Liver (tissue), 9 donors: Measurements from ENCODE around the gene NALF2. TPM values are rescaled to one million over a fixed set of nuclear protein-coding genes. Genes with fewer than 3 reads are reported as not detected.

Experiments used
- DNase-seq: peaks from one replicate; pipeline ENCODE4 v3.0.0-alpha.2; 2017; ENCODE audit warnings: low spot score
- H3K27ac ChIP-seq, 2 donors: one replicate each; pipeline ENCODE4 v1.7.0; 2013; ENCODE audit warnings: inconsistent platforms in 2 of 2, low read length in 2 of 2, control low read depth in 1 of 2, low read depth in 1 of 2, mild to moderate bottlenecking in 1 of 2
- H3K27me3 ChIP-seq, 4 donors: one replicate each; pipeline versions ENCODE4 v1.6.1 to v1.7.0; 2013; ENCODE audit warnings: low read length in 3 of 4, inconsistent platforms in 1 of 4, mild to moderate bottlenecking in 1 of 4, moderate library complexity in 1 of 4; ENCODE audit not compliant: control insufficient read depth in 4 of 4, insufficient read depth in 4 of 4
- H3K36me3 ChIP-seq, 4 donors: one replicate each; pipeline versions ENCODE4 v1.6.1 to v1.7.0; 2013; ENCODE audit warnings: low read length in 3 of 4, mild to moderate bottlenecking in 3 of 4, low read depth in 1 of 4, moderate library complexity in 1 of 4; ENCODE audit not compliant: control insufficient read depth in 4 of 4, insufficient read depth in 3 of 4
- H3K4me1 ChIP-seq, 4 donors: one replicate each; pipeline versions ENCODE4 v1.6.1 to v1.7.0; 2013; ENCODE audit warnings: low read length in 3 of 4, mild to moderate bottlenecking in 3 of 4, moderate library complexity in 1 of 4; ENCODE audit not compliant: control insufficient read depth in 4 of 4, insufficient read depth in 4 of 4
- H3K4me3 ChIP-seq, 3 donors: one replicate each; pipeline versions ENCODE4 v1.6.1 to v1.7.0; 2013; ENCODE audit warnings: low read length in 3 of 3, control low read depth in 1 of 3, low read depth in 1 of 3, mild to moderate bottlenecking in 1 of 3
- H3K9ac ChIP-seq, 2 donors: one replicate each; pipeline ENCODE4 v1.7.0; 2013; ENCODE audit warnings: low read length in 2 of 2, mild to moderate bottlenecking in 2 of 2, moderate library complexity in 2 of 2, control low read depth in 1 of 2, low read depth in 1 of 2
- H3K9me3 ChIP-seq, 4 donors: one replicate each; pipeline versions ENCODE4 v1.6.1 to v1.7.0; 2013; ENCODE audit warnings: low read length in 3 of 4; ENCODE audit not compliant: control insufficient read depth in 4 of 4
- CTCF ChIP-seq: fragments of 150-350 bp; IDR thresholded peaks from 2 replicates; pipeline ENCODE4 v1.5.1; 2017; ENCODE audit warnings: improper control_type of control experiment, low read depth, low read length; ENCODE audit not compliant: missing input control
- EGR1 ChIP-seq, 2 donors: IDR thresholded peaks; 2 replicates each; pipeline ENCODE4 v1.6.1; 2016 to 2018; ENCODE audit warnings: antibody characterized with exemption in 2 of 2, low read depth in 2 of 2
- FOXA1 ChIP-seq: IDR thresholded peaks from 2 replicates; pipeline ENCODE4 v1.6.1; 2016; ENCODE audit warnings: antibody characterized with exemption
- FOXA2 ChIP-seq: IDR thresholded peaks from 2 replicates; pipeline ENCODE4 v1.6.1; 2016; ENCODE audit warnings: antibody characterized with exemption
- GABPA ChIP-seq, 2 donors: IDR thresholded peaks in 1 of 2; conservative IDR thresholded peaks in 1 of 2; 2 replicates each; pipeline ENCODE4 v1.6.1; 2016; ENCODE audit warnings: antibody characterized with exemption in 2 of 2, mild to moderate bottlenecking in 1 of 2, moderate library complexity in 1 of 2
- HNF4A ChIP-seq, 2 donors: conservative IDR thresholded peaks; 2 replicates each; pipeline ENCODE4 v1.6.1; 2016; ENCODE audit warnings: antibody characterized with exemption in 2 of 2, mild to moderate bottlenecking in 2 of 2
- HNF4G ChIP-seq: IDR thresholded peaks from 2 replicates; pipeline ENCODE4 v1.6.1; 2016; ENCODE audit warnings: antibody characterized with exemption
- JUND ChIP-seq, 2 donors: IDR thresholded peaks; 2 replicates each; pipeline ENCODE4 v1.6.1; 2016; ENCODE audit warnings: antibody characterized with exemption in 2 of 2
- NR2F2 ChIP-seq: IDR thresholded peaks from 2 replicates; pipeline ENCODE4 v1.6.1; 2016; ENCODE audit warnings: antibody characterized with exemption
- RAD21 ChIP-seq, 2 donors: IDR thresholded peaks; 2 replicates each; pipeline ENCODE4 v1.6.1; 2016; ENCODE audit warnings: antibody characterized with exemption in 2 of 2, mild to moderate bottlenecking in 2 of 2
- REST ChIP-seq: IDR thresholded peaks from 2 replicates; pipeline ENCODE4 v1.6.1; 2016; ENCODE audit warnings: antibody characterized with exemption, mild to moderate bottlenecking
- RXRA ChIP-seq, 2 donors: IDR thresholded peaks; 2 replicates each; pipeline ENCODE4 v1.6.1; 2017 to 2018; ENCODE audit warnings: antibody characterized with exemption in 2 of 2, mild to moderate bottlenecking in 1 of 2
- SP1 ChIP-seq: IDR thresholded peaks from 2 replicates; pipeline ENCODE4 v1.6.1; 2018; ENCODE audit warnings: antibody characterized with exemption, mild to moderate bottlenecking
- TAF1 ChIP-seq: conservative IDR thresholded peaks from 2 replicates; pipeline ENCODE4 v1.6.1; 2016; ENCODE audit warnings: antibody characterized with exemption, mild to moderate bottlenecking
- YY1 ChIP-seq: IDR thresholded peaks from 2 replicates; pipeline ENCODE4 v1.6.1; 2016; ENCODE audit warnings: antibody characterized with exemption, mild to moderate bottlenecking
- ZBTB33 ChIP-seq: IDR thresholded peaks from 2 replicates; pipeline ENCODE4 v1.6.1; 2016; ENCODE audit warnings: antibody characterized with exemption
- WGBS: extraction: QIAGEN DNeasy Blood & Tissue Kit; methylation state at CpG from one replicate; pipeline ENCODE4 v1.1.7; 2013; 5-methylcytosine and 5-hydroxymethylcytosine counted together
- polyA plus RNA-seq, 2 donors: library from polyadenylated mRNA; stranded (reverse) in 1 of 2; unstranded in 1 of 2; fragments of 200-250 nt in 1 of 2; fragments of >200 nt in 1 of 2; fragmentation: Nextera tagmentation in 1 of 2; extraction: Ambion mirVana in 1 of 2; gene quantifications; one replicate each; pipeline versions ENCODE4 v1.2.1 to v1.2.3, GENCODE V29; 2013 to 2015
- total RNA-seq, 2 donors: library from RNA; depleted of rRNA; stranded (reverse); fragments of >200 nt; gene quantifications; one replicate each; pipeline ENCODE4 v1.2.3, GENCODE V29; 2014
- TF ChIP-seq, protein P1 (sequence below): IDR thresholded peaks from 2 replicates; pipeline ENCODE4 v1.6.1; 2016; ENCODE audit warnings: antibody characterized with exemption
- TF ChIP-seq, protein P2 (sequence below): IDR thresholded peaks from 2 replicates; pipeline ENCODE4 v1.6.1; 2016; ENCODE audit warnings: antibody characterized with exemption
- donor health status: healthy.
- donor health status: healthy.
- donor health status: healthy.
- donor health status: healthy.
- donor health status: healthy.

NALF2 gene
- total and polyA plus RNA-seq, 4 donors: 0.08 to 0.18 TPM; not detected in 2

DNA sequence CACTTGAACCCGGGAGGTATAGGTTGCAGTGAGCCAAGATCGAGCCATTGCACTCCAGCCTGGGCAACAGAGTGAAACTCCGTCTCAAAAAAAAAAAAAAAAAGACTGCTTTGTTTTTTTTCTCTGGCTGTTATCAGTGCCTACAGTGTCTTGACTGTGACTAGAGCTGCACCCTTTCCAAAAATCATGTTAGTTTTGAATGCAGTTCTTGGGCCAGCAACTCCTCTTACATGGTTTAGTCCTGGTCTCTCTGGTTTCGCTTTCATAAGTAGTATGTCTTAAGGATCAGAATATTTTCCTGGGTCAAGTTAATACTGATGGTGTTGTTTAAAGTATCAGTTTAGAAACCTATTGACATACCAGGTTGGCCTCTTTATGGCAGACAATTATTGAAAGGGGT is 34.2 kb upstream of the NALF2 start:
- Histone ChIP-seq H3K36me3 (no peaks in the 10 kb centered on the region), H3K9me3 (peaks cover 0 to 3% (median 0%) of the 10 kb centered on the region in 4 donors), H3K27ac (no peak overlapping the region), H3K27me3 (peaks cover 0 to 2% (median 0%) of the 10 kb centered on the region in 4 donors), H3K9ac (no peak overlapping the region), H3K4me1 (no peaks in the 10 kb centered on the region), H3K4me3 (no peak overlapping the region)
- TF ChIP-seq RAD21 (IDR thresholded peaks at IDR 0.05) (no peak), RXRA (IDR thresholded peaks at IDR 0.05) (no peak), REST (no peak), ZBTB33 (no peak), GABPA (IDR thresholded peaks at IDR 0.05 in 1 of 2, conservative IDR thresholded peaks at IDR 0.05 in 1 of 2) (no peak), SP1 (no peak), JUND (IDR thresholded peaks at IDR 0.05) (no peak), YY1 (no peak), EGR1 (IDR thresholded peaks at IDR 0.05; ENCODE audit: low read depth in 2 of 2) (no peak), CTCF (no peak), HNF4G (no peak), NR2F2 (no peak), HNF4A (conservative IDR thresholded peaks at IDR 0.05) (no peak), TAF1 (no peak), FOXA2 (no peak), FOXA1 (no peak)
- TF ChIP-seq, protein P1, sequence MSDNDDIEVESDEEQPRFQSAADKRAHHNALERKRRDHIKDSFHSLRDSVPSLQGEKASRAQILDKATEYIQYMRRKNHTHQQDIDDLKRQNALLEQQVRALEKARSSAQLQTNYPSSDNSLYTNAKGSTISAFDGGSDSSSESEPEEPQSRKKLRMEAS: no peak
- TF ChIP-seq, protein P2, sequence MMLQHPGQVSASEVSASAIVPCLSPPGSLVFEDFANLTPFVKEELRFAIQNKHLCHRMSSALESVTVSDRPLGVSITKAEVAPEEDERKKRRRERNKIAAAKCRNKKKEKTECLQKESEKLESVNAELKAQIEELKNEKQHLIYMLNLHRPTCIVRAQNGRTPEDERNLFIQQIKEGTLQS: no peak
- no peak for DNase-seq
- WGBS: 80% methylated on average over 4 of the region's 4 CpGs
